Mesenchymal stem cell (in vitro differentiated cells and primary cell): ENCODE measurements around the gene REC114. TPM values are rescaled to one million over a fixed set of nuclear protein-coding genes. Genes with fewer than 3 reads are reported as not detected.

ENCODE experiments used
- DNase-seq: peaks from one replicate; pipeline ENCODE4 v3.0.0-alpha.2; 2013
- H2AFZ ChIP-seq: one replicate; pipeline ENCODE4 v1.6.1; 2013; ENCODE audit warnings: low read depth, mild to moderate bottlenecking, control low read depth, inconsistent platforms, low read length, moderate library complexity
- H2AK5ac ChIP-seq: 2 replicates; pipeline ENCODE4 v1.6.1; 2013; ENCODE audit warnings: low read length, moderate library complexity, mild to moderate bottlenecking, inconsistent platforms; ENCODE audit not compliant: severe bottlenecking
- H2BK120ac ChIP-seq: one replicate; pipeline ENCODE4 v1.6.1; 2013; ENCODE audit warnings: low read depth, mild to moderate bottlenecking, inconsistent platforms, low read length, moderate library complexity
- H2BK12ac ChIP-seq, 2 experiments: one replicate each; pipeline ENCODE4 v1.6.1; 2013; ENCODE audit warnings: inconsistent platforms in 2 of 2, low read length in 2 of 2, mild to moderate bottlenecking in 2 of 2, moderate library complexity in 2 of 2, control low read depth in 1 of 2
- H2BK15ac ChIP-seq: one replicate; pipeline ENCODE4 v1.6.1; 2013; ENCODE audit warnings: mild to moderate bottlenecking, low read depth, inconsistent platforms; ENCODE audit not compliant: poor library complexity, severe bottlenecking
- H2BK5ac ChIP-seq: 2 replicates; pipeline ENCODE4 v1.6.1; 2013; ENCODE audit warnings: low read depth, mild to moderate bottlenecking, low read length, control low read depth, inconsistent platforms; ENCODE audit not compliant: poor library complexity, severe bottlenecking
- H3K14ac ChIP-seq, 2 experiments: one replicate each; pipeline ENCODE4 v1.6.1; 2013; ENCODE audit warnings: inconsistent platforms in 2 of 2, low read length in 2 of 2, control low read depth in 1 of 2, mild to moderate bottlenecking in 1 of 2, moderate library complexity in 1 of 2
- H3K18ac ChIP-seq, 2 experiments: one replicate each; pipeline ENCODE4 v1.6.1; 2013; ENCODE audit warnings: inconsistent platforms in 2 of 2, low read length in 2 of 2, control low read depth in 1 of 2, low read depth in 1 of 2, mild to moderate bottlenecking in 1 of 2
- H3K23ac ChIP-seq, 2 experiments: one replicate each; pipeline ENCODE4 v1.6.1; 2013; ENCODE audit warnings: inconsistent platforms in 2 of 2, low read length in 2 of 2, mild to moderate bottlenecking in 2 of 2, moderate library complexity in 2 of 2, control low read depth in 1 of 2
- H3K27ac ChIP-seq: 2 replicates; pipeline ENCODE4 v1.5.1; 2013; ENCODE audit warnings: mild to moderate bottlenecking, moderate library complexity, low read length, control low read depth, inconsistent platforms; ENCODE audit not compliant: poor library complexity, severe bottlenecking
- H3K27me3 ChIP-seq, 2 experiments: 2 replicates each; pipeline versions ENCODE4 v1.6.1 to v1.7.0; 2013; ENCODE audit warnings: low read length in 2 of 2, mild to moderate bottlenecking in 2 of 2, moderate library complexity in 2 of 2, control low read depth in 1 of 2, inconsistent platforms in 1 of 2; ENCODE audit not compliant: control insufficient read depth in 1 of 2, insufficient read depth in 1 of 2
- H3K36me3 ChIP-seq, 2 experiments: 2 replicates each; pipeline versions ENCODE4 v1.6.1 to v1.7.0; 2013; ENCODE audit warnings: low read length in 2 of 2, control low read depth in 1 of 2, inconsistent platforms in 1 of 2, low read depth in 1 of 2, mild to moderate bottlenecking in 1 of 2; ENCODE audit not compliant: insufficient read depth in 2 of 2, control insufficient read depth in 1 of 2
- H3K4ac ChIP-seq, 2 experiments: one replicate each; pipeline ENCODE4 v1.6.1; 2013; ENCODE audit warnings: inconsistent platforms in 2 of 2, low read length in 2 of 2, mild to moderate bottlenecking in 2 of 2, moderate library complexity in 2 of 2, control low read depth in 1 of 2, low read depth in 1 of 2
- H3K4me1 ChIP-seq: 2 replicates; pipeline ENCODE4 v1.6.1; 2013; ENCODE audit warnings: low read depth, low read length, control low read depth; ENCODE audit not compliant: control insufficient read depth, insufficient read depth
- H3K4me2 ChIP-seq: 2 replicates; pipeline ENCODE4 v1.6.1; 2013; ENCODE audit warnings: low read length, mild to moderate bottlenecking, inconsistent platforms; ENCODE audit not compliant: poor library complexity, severe bottlenecking
- H3K4me3 ChIP-seq, 2 experiments: 2 replicates each; pipeline versions ENCODE4 v1.5.1 to v1.7.0; 2013; ENCODE audit warnings: low read length in 2 of 2, mild to moderate bottlenecking in 2 of 2, control low read depth in 1 of 2, low read depth in 1 of 2; ENCODE audit not compliant: insufficient read depth in 1 of 2
- H3K79me1 ChIP-seq: replicated peaks from 2 replicates; pipeline ENCODE4 v1.6.1; 2013; ENCODE audit warnings: mild to moderate bottlenecking, control low read depth, low read length, inconsistent platforms; ENCODE audit not compliant: poor library complexity, severe bottlenecking
- H3K9ac ChIP-seq: 2 replicates; pipeline ENCODE4 v1.7.0; 2013; ENCODE audit warnings: mild to moderate bottlenecking, low read length, moderate library complexity
- H3K9me3 ChIP-seq: 2 replicates; pipeline ENCODE4 v1.7.0; 2013; ENCODE audit warnings: mild to moderate bottlenecking, low read length; ENCODE audit not compliant: control insufficient read depth
- H4K8ac ChIP-seq: one replicate; pipeline ENCODE4 v1.6.1; 2013; ENCODE audit warnings: inconsistent platforms, mild to moderate bottlenecking, low read length, moderate library complexity
- H4K91ac ChIP-seq: one replicate; pipeline ENCODE4 v1.6.1; 2013; ENCODE audit warnings: mild to moderate bottlenecking, low read length, inconsistent platforms
- WGBS: methylation state at CpG from one replicate; pipeline ENCODE4 v1.1.7; 2013; ENCODE audit warnings: mixed read lengths; 5-methylcytosine and 5-hydroxymethylcytosine counted together
- polyA plus RNA-seq, 2 experiments: library from polyadenylated mRNA; stranded (reverse); fragments of 200-250 nt; gene quantifications; one replicate each; pipeline ENCODE4 v1.2.3, GENCODE V29; 2013

REC114 gene, protein sequence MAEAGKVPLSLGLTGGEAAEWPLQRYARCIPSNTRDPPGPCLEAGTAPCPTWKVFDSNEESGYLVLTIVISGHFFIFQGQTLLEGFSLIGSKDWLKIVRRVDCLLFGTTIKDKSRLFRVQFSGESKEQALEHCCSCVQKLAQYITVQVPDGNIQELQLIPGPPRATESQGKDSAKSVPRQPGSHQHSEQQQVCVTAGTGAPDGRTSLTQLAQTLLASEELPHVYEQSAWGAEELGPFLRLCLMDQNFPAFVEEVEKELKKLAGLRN
- not detected for polyA plus RNA-seq (2013, experiment 1 of 2)
- polyA plus RNA-seq (2013, experiment 2 of 2), result not detected

DNA sequence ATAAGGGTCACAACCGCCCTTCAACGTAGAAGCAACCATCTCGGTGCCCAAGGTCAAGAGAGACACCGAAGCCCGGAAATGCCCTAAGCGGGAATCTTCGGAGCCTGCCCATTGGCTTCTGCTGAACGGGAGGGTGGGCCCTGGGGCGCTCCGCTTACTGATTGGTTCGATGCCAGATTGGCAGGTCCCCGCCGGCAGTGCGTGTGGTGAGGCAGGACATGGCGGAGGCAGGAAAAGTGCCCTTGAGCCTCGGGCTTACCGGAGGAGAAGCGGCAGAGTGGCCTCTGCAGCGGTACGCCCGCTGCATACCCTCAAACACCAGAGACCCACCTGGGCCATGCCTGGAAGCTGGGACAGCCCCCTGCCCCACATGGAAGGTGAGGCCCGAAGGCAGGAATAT lies at the start of gene REC114:
TSS of gene REC114 (plus strand) at position 197 of the 400 bp plus-strand sequence. CDS start at position 219, 22 bp downstream.
- no peak within 1 kb of the TSS for H4K91ac ChIP-seq
- H3K9me3 ChIP-seq, result peaks cover 4% of the 10 kb centered on the region
- no peaks in the 10 kb centered on the region for H3K36me3 ChIP-seq
- no peak within 1 kb of the TSS for H2BK120ac ChIP-seq
- H2AK5ac ChIP-seq, result no peak within 1 kb of the TSS
- no peak for DNase-seq
- H3K27me3 ChIP-seq, result peaks cover 31 to 67% of the 10 kb centered on the region in 2 experiments
- no peak within 1 kb of the TSS for H2AFZ ChIP-seq
- no peaks in the 10 kb centered on the region for H3K79me1 ChIP-seq
- no peak within 1 kb of the TSS for H3K14ac ChIP-seq
- H3K27ac ChIP-seq, result no peak within 1 kb of the TSS
- H4K8ac ChIP-seq, result no peak within 1 kb of the TSS
- WGBS, result 95% methylated on average over 22 of the region's 22 CpGs
- no peak within 1 kb of the TSS for H2BK15ac ChIP-seq
- H3K4me1 ChIP-seq, result no peaks in the 10 kb centered on the region
- H2BK5ac ChIP-seq, result no peak within 1 kb of the TSS
- H3K4ac ChIP-seq, result no peak within 1 kb of the TSS
- no peak within 1 kb of the TSS for H3K4me2 ChIP-seq
- no peak within 1 kb of the TSS for H3K23ac ChIP-seq
- no peak within 1 kb of the TSS for H3K4me3 ChIP-seq
- no peak within 1 kb of the TSS for H3K9ac ChIP-seq
- no peak within 1 kb of the TSS for H2BK12ac ChIP-seq
- H3K18ac ChIP-seq, result no peak within 1 kb of the TSS

DNA sequence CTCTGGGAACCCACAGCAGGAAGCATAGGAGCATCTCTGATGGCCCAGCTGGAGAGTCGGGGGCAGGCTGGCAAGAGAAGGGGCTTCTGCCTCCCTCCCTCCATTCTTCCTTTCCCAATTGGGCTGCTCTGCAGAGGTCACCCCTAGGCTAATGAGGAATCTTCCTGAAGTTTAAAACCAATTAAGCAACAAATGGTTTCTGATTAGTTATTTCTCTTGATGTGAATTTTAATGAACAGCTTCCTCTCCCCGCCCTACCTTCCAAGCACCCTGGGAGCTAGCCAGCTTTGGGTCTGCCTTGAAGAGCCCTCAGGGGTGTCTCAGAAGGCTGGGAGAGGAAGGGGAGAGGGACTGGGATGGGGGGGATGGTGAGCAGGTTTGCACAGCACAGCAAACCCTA lies 49.6 kb upstream of the REC114 start:
- no peak overlapping the region for H3K9ac ChIP-seq
- H3K14ac ChIP-seq, result no peak overlapping the region
- H3K27me3 ChIP-seq, result peaks cover 46 to 50% of the 10 kb centered on the region in 2 experiments
- no peak overlapping the region for H4K8ac ChIP-seq
- H2BK120ac ChIP-seq, result no peak overlapping the region
- H3K4me2 ChIP-seq, result no peak overlapping the region
- H3K79me1 ChIP-seq, result no peaks in the 10 kb centered on the region
- H2BK5ac ChIP-seq, result no peak overlapping the region
- H2AK5ac ChIP-seq, result no peak overlapping the region
- no peak overlapping the region for H4K91ac ChIP-seq
- peaks cover 2% of the 10 kb centered on the region for H3K4me1 ChIP-seq
- H3K4me3 ChIP-seq, result no peak overlapping the region
- H3K4ac ChIP-seq, result no peak overlapping the region
- H3K27ac ChIP-seq, result no peak overlapping the region
- no peak for DNase-seq
- no peak overlapping the region for H2AFZ ChIP-seq
- H3K36me3 ChIP-seq, result no peaks in the 10 kb centered on the region
- no peak overlapping the region for H2BK12ac ChIP-seq
- no peak overlapping the region for H3K23ac ChIP-seq
- H3K18ac ChIP-seq, result no peak overlapping the region
- no peaks in the 10 kb centered on the region for H3K9me3 ChIP-seq
- H2BK15ac ChIP-seq, result no peak overlapping the region
- 88% methylated on average over 1 of the region's 2 CpGs for WGBS

DNA sequence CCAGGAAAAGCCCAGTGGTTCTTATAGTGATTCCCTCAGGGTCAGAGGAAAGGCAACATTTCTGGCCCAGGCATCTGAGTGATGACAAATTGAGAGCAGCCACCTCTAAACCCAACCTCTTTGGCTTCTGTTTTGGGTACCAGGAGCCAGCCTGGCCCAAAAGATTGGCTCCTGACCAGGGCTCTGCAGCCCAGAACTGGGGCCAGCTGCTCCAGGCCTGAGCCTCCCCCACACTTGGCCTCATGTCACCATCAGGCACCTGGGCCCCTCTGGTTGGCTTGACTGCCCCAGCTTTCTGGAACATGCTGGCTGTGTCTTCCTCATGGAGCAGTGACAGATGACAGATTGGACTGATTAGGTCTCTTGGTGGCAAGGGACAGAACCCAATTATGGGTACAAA lies 48.2 kb upstream of the REC114 start:
- H3K23ac ChIP-seq, result no peak overlapping the region
- H3K4me2 ChIP-seq, result no peak overlapping the region
- H4K8ac ChIP-seq, result no peak overlapping the region
- no peak overlapping the region for H3K18ac ChIP-seq
- H3K9ac ChIP-seq, result no peak overlapping the region
- peaks cover 52 to 56% of the 10 kb centered on the region in 2 experiments for H3K27me3 ChIP-seq
- H3K4ac ChIP-seq, result no peak overlapping the region
- H4K91ac ChIP-seq, result no peak overlapping the region
- H3K4me1 ChIP-seq, result no peaks in the 10 kb centered on the region
- no peaks in the 10 kb centered on the region for H3K9me3 ChIP-seq
- no peak overlapping the region for H2AFZ ChIP-seq
- H2AK5ac ChIP-seq, result no peak overlapping the region
- H3K36me3 ChIP-seq, result no peaks in the 10 kb centered on the region
- H3K4me3 ChIP-seq, result no peak overlapping the region
- H2BK120ac ChIP-seq, result no peak overlapping the region
- no peak overlapping the region for H2BK12ac ChIP-seq
- no peak overlapping the region for H3K27ac ChIP-seq
- DNase-seq, result no peak
- no peak overlapping the region for H2BK15ac ChIP-seq
- H2BK5ac ChIP-seq, result no peak overlapping the region
- H3K14ac ChIP-seq, result no peak overlapping the region
- H3K79me1 ChIP-seq, result no peaks in the 10 kb centered on the region

DNA sequence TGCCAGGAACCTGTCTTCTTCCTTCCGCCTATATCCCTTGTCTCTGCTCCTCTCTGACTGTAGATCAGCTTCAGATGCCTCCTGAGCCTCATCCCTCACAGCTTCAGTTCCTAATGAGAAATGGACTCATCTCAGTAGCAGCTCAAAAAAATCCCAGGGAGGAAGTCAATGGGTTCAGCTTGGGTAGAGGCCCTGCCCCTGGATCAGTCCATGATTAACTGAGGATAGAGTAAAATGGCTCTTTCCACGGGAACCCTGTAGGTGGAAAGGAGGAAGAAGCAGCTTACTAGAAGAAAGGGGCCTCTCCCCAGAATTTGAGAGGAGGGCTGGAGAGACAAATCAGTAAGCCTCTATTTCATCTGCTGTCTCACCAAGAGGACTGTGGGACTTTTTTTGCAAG lies 47.3 kb upstream of the REC114 start:
- H2AK5ac ChIP-seq, result no peak overlapping the region
- H3K18ac ChIP-seq, result no peak overlapping the region
- no peak overlapping the region for H2BK5ac ChIP-seq
- no peaks in the 10 kb centered on the region for H3K4me1 ChIP-seq
- H3K4me3 ChIP-seq, result no peak overlapping the region
- no peak overlapping the region for H3K14ac ChIP-seq
- no peak overlapping the region for H2BK15ac ChIP-seq
- WGBS, result 93% methylated on average over 2 of the region's 2 CpGs
- H3K9me3 ChIP-seq, result no peaks in the 10 kb centered on the region
- peaks cover 51 to 52% of the 10 kb centered on the region in 2 experiments for H3K27me3 ChIP-seq
- no peaks in the 10 kb centered on the region for H3K36me3 ChIP-seq
- no peak overlapping the region for H2AFZ ChIP-seq
- H3K4me2 ChIP-seq, result no peak overlapping the region
- H4K8ac ChIP-seq, result no peak overlapping the region
- no peak overlapping the region for H3K27ac ChIP-seq
- H2BK120ac ChIP-seq, result no peak overlapping the region
- no peak overlapping the region for H3K23ac ChIP-seq
- no peak overlapping the region for H2BK12ac ChIP-seq
- no peak for DNase-seq
- H3K9ac ChIP-seq, result no peak overlapping the region
- H3K4ac ChIP-seq, result no peak overlapping the region
- no peak overlapping the region for H4K91ac ChIP-seq
- no peaks in the 10 kb centered on the region for H3K79me1 ChIP-seq
